Measurements from ENCODE around the gene DBI.

The DBI gene

GRCh38 chr2:119407430-119408220 lies 40.8 kb downstream of the DBI start:
- no peak for FAIRE-seq
- no peak for TF ChIP-seq POLR2AphosphoS5 (IDR thresholded peaks at IDR 0.05; ENCODE audit: low read depth, low read length)
- TF ChIP-seq POLR2A (IDR thresholded peaks at IDR 0.05; ENCODE audit: low read depth, low read length), result no peak
- no peak for TF ChIP-seq TAF1 (IDR thresholded peaks at IDR 0.05; ENCODE audit: borderline replicate concordance, low read depth, low read length)
- no peak for DNase-seq (ENCODE audit: insufficient read length)

- FAIRE-seq (no peak), DNase-seq (ENCODE audit: insufficient read length) (no peak)
- TF ChIP-seq POLR2A (IDR thresholded peaks at IDR 0.05; ENCODE audit: low read depth, low read length) (no peak), POLR2AphosphoS5 (IDR thresholded peaks at IDR 0.05; ENCODE audit: low read depth, low read length) (no peak)
Measured at GRCh38 chr2:119408221-119408619, 41.4 kb downstream of the DBI start.

- no peak for FAIRE-seq
- TF ChIP-seq TAF1 (IDR thresholded peaks at IDR 0.05; ENCODE audit: borderline replicate concordance, low read depth, low read length), result no peak
- no peak for TF ChIP-seq POLR2A (IDR thresholded peaks at IDR 0.05; ENCODE audit: low read depth, low read length)
- TF ChIP-seq POLR2AphosphoS5 (IDR thresholded peaks at IDR 0.05; ENCODE audit: low read depth, low read length), result no peak
Measured at GRCh38 chr2:119409506-119409905, 42.7 kb downstream of the DBI start.

DNA sequence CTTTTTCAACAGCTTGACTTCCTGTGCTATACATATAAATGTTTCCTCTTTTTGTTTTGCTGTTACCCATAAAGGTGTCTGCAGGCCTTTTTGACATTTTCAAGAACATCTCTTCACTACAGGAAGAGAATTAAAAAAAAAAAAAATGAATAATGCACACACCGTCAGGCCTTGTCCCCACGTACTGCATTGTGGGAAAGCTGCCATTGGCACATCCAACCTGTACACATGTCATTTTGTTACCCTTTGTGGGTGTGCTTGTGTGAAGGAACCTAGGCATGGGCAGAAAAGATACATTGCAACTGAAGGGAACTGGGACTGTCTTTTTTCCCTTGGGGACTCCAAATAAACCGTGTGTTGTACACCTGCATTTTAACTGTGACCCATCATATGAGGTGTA lies 48.1 kb downstream of the DBI start:
- TF ChIP-seq POLR2A (IDR thresholded peaks at IDR 0.05; ENCODE audit: low read depth, low read length) (no peak), TAF1 (IDR thresholded peaks at IDR 0.05; ENCODE audit: borderline replicate concordance, low read depth, low read length) (no peak), POLR2AphosphoS5 (IDR thresholded peaks at IDR 0.05; ENCODE audit: low read depth, low read length) (no peak)
- no peak for DNase-seq (ENCODE audit: insufficient read length)
- no peak for FAIRE-seq

More at GRCh38 chr2:119409506-119409905, 42.7 kb downstream of the DBI start:
- DNase-seq (ENCODE audit: insufficient read length), result no peak

- DNase-seq (ENCODE audit: insufficient read length), result no peak
- no peak for FAIRE-seq
- TF ChIP-seq POLR2AphosphoS5 (IDR thresholded peaks at IDR 0.05; ENCODE audit: low read depth, low read length) (no peak), POLR2A (IDR thresholded peaks at IDR 0.05; ENCODE audit: low read depth, low read length) (no peak), TAF1 (IDR thresholded peaks at IDR 0.05; ENCODE audit: borderline replicate concordance, low read depth, low read length) (no peak)
Measured at GRCh38 chr2:119415630-119416029, 48.9 kb downstream of the DBI start.

- no peak for FAIRE-seq
- TF ChIP-seq POLR2A (IDR thresholded peaks at IDR 0.05; ENCODE audit: low read depth, low read length), result no peak
- TF ChIP-seq POLR2AphosphoS5 (IDR thresholded peaks at IDR 0.05; ENCODE audit: low read depth, low read length), result no peak
- TF ChIP-seq TAF1 (IDR thresholded peaks at IDR 0.05; ENCODE audit: borderline replicate concordance, low read depth, low read length), result no peak
- DNase-seq (ENCODE audit: insufficient read length), result no peak
Measured at GRCh38 chr2:119416299-119416923, 49.6 kb downstream of the DBI start.

DNA sequence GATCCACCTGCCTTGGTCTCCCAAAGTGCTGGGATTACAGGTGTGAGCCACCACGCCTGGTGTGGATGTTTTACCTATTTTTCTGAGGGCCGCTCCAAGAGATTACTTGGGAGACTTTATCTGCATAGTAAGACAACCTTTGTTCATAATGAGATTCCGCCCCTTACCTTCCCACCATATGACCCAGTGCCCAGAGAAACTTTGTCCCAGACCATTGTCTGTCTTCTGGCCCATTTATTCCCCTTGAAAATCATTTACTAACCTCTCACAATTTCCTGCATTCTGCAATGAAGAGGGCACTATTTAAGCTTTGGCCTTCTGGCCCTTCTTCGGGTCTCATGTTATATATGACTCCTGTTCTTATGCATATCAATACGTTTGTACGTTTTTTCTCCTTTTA lies 51.1 kb downstream of the DBI start:
- TF ChIP-seq POLR2AphosphoS5 (IDR thresholded peaks at IDR 0.05; ENCODE audit: low read depth, low read length) (no peak), POLR2A (IDR thresholded peaks at IDR 0.05; ENCODE audit: low read depth, low read length) (no peak), TAF1 (IDR thresholded peaks at IDR 0.05; ENCODE audit: borderline replicate concordance, low read depth, low read length) (no peak)
- DNase-seq (ENCODE audit: insufficient read length) (no peak), FAIRE-seq (no peak)

DNA sequence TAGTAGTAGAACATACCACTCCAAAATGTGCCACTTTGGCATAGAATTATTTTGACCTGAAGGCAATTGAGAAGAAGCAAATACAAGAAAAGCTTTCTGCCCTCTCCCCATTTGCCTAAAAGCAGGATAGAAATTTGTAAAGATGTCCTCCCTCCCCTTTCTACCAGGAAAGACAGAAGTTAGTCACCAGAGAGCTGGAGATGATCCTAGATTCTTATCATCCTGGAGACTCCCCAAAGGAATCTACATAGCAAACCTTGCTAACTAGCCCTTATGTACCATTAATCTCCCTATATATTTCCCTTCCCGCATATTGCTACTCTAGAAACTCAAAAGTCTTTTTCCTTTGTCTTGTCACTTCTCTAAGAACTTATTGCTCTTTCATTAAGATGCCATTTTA lies 52.3 kb downstream of the DBI start:
- FAIRE-seq, result no peak
- DNase-seq (ENCODE audit: insufficient read length), result no peak

GRCh38 chr2:119419803-119420508 lies 53.2 kb downstream of the DBI start:
- DNase-seq (ENCODE audit: insufficient read length), result no peak
- FAIRE-seq, result no peak
- TF ChIP-seq TAF1 (IDR thresholded peaks at IDR 0.05; ENCODE audit: borderline replicate concordance, low read depth, low read length) (no peak), POLR2AphosphoS5 (IDR thresholded peaks at IDR 0.05; ENCODE audit: low read depth, low read length) (no peak), POLR2A (IDR thresholded peaks at IDR 0.05; ENCODE audit: low read depth, low read length) (no peak)

More for the DNA sequence above, 52.3 kb downstream of the DBI start:
- TF ChIP-seq POLR2AphosphoS5 (IDR thresholded peaks at IDR 0.05; ENCODE audit: low read depth, low read length) (no peak), TAF1 (IDR thresholded peaks at IDR 0.05; ENCODE audit: borderline replicate concordance, low read depth, low read length) (no peak), POLR2A (IDR thresholded peaks at IDR 0.05; ENCODE audit: low read depth, low read length) (no peak)

DNA sequence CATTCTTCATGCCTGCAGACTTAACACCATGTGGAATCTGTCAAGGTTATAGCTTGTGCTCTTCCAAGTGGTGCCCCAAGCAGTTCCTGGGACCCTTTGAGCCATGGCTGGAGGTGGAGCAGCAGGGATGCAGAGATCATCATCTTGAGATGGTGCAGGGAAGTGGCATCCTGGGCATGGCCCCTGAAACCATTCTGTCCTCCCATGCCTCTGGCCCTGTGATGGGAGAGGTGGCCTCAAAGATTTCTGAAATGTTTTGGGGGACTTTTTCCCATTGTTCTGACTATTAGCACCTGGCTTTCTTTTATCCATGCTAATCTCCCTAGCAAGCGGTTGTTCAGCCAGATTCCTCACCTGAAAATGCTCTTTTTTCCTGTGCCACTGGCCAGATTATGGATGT lies 54.5 kb downstream of the DBI start:
- no peak for TF ChIP-seq POLR2A (IDR thresholded peaks at IDR 0.05; ENCODE audit: low read depth, low read length)
- no peak for TF ChIP-seq TAF1 (IDR thresholded peaks at IDR 0.05; ENCODE audit: borderline replicate concordance, low read depth, low read length)
- no peak for TF ChIP-seq POLR2AphosphoS5 (IDR thresholded peaks at IDR 0.05; ENCODE audit: low read depth, low read length)
- DNase-seq (ENCODE audit: insufficient read length), result no peak
- FAIRE-seq, result no peak

DNA sequence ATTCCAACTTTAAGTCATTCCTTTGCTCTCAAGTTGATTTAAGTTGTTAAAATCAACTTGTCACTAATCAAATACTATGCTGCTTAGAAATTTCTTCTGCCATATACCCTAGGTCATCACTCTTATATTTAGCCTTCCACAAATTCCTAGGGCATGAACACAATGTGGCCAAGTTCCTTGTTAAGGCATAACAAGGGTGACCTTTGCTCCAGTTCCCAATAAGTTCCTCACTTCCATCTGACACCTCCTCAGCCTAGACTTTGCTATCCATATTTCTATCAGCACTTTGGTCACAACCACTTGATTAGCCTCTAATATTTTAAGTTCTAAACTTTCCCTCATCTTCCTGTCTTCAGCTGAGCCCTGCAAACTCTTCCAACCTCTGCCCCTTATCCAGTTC lies 55.0 kb downstream of the DBI start:
- FAIRE-seq (no peak), DNase-seq (ENCODE audit: insufficient read length) (no peak)
- TF ChIP-seq POLR2AphosphoS5 (IDR thresholded peaks at IDR 0.05; ENCODE audit: low read depth, low read length) (no peak), TAF1 (IDR thresholded peaks at IDR 0.05; ENCODE audit: borderline replicate concordance, low read depth, low read length) (no peak), POLR2A (IDR thresholded peaks at IDR 0.05; ENCODE audit: low read depth, low read length) (no peak)

All from GM12892 (cell line).